ENCODE data around the gene HAO2.

- TF ChIP-seq CTCF (IDR thresholded peaks at IDR 0.05 in 8 of 11, conservative IDR thresholded peaks at IDR 0.05 in 3 of 11) (no peak), POLR2A (IDR thresholded peaks at IDR 0.05) (no peak)
Observed at GRCh38 chr1:119440721-119441307, 72.2 kb downstream of the HAO2 start.
